GM18502 (cell line): ENCODE results near the gene HEY2.
"Not testable (repeated sequence)": the region's sequence is repeated elsewhere in the genome, so short reads cannot be mapped to it uniquely, and the experiment has no call there.

ENCODE experiments used
- ATAC-seq: cut with Tn5 transposase; IDR thresholded peaks from one replicate; pipeline ENCODE4 v1.9.1; 2021; ENCODE audit warnings: mild to moderate bottlenecking; ENCODE audit not compliant: unreplicated experiment, poor library complexity

HEY2 gene

DNA sequence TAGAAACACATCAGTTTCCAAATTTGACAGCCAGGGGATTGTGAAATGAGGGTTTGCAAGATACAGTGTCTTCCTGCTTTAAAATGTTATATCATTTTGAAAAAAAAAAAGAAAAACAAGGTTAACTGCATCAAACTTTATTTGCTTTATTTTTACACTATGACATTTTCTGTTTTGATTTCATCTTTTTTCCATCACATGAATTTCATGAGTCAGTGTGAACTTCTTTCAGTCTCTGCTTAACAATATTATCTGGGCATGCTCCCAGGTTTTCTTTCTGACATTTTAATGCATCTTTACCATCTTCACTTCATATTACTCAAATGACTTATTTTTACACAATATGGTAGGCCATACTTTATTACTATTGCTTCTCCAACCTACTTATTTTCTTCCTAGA is 43.2 kb downstream of the HEY2 start:
- no peak for ATAC-seq

DNA sequence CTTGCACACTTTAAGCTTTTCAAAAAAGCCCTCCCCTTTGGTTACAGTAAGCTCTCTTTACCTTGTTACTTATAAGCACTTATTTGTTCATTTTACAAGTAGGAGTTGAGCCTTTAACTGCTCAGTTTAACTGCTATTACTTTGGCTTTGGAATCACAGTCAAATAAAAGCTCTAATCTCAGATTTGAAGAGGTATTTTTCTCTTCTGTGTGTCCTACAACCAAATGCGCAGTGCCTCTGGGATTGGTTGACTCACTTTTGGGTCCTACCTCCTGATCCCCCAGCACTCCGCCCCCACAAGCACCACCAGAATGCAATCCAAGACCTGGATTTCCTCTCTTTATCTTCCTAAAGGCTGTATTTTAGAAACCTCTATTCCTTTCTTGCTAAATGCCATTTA is 43.8 kb downstream of the HEY2 start:
- no peak for ATAC-seq

DNA sequence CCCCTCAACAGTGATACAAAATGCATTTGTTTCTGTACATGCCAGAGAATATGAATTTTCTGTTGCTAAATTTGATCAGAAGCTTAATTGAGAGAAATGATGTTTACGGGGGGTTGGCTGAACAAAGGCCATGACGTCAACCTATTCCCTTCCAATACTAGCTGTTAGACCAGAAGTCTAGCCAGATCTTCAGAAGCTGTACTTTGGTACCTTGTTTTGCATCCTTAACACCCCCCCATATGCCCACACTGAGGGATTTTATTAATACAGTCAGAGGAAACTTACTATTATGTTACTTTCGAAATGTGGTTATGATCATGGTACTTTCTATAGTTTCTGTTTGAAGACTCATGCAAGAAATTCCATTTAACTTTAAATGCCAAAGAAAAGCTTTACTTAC is 44.4 kb downstream of the HEY2 start:
- no peak for ATAC-seq

DNA sequence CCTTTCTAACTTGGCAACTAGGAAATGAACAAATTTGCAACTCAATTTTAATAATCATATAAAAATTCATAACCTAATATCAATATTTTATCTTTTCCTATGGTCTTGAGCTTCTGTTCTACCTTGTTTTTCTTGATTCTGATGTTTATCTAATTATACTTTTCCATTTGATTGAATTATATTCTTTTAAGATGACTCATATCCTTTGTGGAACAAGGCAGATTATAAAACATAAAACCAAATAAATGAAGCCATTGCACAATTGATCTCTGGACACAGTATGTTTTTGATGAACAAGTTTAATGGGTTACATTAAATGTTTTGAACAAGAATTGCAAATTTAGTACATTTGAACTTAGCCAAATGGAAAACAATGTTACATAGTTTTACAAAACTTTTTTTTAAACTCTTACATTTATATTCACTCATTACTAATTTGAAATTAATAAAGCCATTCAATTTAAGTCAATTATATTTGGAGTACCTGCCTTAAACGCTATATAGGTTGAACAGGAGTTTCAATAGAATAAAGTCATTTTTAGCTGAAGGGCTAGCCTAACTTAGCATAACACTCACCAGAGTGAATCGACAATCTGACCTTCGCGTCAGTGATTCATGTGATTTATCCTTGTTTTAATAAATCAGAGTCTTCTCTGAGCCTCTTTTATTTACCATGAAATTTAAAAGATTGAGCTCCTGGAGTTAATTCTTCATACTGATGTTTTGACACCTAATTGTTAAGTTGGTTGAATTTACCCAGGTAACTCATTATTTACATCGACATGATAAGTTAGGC is 45.1 kb downstream of the HEY2 start:
- no peak for ATAC-seq

DNA sequence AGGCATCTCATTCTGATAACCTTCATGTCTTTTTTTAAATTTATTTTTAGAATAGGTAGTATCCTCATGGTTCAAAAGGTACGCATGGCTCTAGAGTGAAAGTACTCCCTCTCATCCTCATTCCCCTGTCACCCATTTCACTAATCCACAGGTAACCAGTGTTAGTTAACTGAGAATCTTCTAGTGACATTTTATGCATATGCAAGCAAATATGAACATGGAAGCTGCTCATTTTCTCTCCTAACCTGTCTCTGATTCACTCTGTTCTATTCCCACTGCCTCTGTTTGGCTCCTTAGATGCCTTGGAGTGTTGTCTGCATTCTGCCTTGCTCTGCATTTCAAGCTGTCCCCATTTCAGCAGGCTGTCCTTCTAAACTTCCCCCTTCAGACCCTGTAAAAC is 45.9 kb downstream of the HEY2 start:
- ATAC-seq = no peak

DNA sequence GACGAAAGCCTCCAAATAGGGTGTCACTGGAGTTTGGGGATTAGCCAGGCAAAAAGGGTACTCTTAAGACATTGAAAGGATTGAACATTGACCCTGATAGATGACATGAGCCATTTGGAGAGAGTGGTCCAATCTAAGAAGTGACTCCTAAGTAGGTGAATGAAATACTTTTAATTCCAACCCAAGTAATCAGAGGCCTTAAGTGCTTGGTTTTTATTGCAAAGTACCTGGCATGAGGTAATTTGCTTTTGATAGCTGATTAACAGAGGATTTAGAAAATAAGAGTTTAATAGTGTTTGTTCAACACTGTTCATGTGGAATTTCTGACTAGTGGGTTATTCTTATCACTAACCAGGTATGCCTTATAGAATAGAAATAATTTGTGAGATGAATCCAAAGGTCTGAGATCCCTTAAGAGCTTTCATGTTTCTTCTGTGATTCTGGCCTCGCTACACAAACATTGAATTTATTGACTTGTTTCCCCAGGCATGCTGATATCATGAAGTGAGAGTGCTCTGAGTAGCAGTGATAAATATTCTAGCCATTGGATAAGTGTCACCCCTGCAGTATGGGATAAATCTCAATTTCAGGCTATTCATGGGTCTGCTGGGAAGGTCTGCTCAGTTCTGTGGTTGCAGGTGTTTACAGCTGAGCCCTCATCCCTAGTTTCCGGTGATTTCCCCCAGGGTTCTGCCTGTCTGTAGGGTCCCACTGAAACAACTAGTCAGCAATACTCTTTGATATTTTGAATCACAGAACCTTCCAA is 47.9 kb downstream of the HEY2 start:
- no peak for ATAC-seq

DNA sequence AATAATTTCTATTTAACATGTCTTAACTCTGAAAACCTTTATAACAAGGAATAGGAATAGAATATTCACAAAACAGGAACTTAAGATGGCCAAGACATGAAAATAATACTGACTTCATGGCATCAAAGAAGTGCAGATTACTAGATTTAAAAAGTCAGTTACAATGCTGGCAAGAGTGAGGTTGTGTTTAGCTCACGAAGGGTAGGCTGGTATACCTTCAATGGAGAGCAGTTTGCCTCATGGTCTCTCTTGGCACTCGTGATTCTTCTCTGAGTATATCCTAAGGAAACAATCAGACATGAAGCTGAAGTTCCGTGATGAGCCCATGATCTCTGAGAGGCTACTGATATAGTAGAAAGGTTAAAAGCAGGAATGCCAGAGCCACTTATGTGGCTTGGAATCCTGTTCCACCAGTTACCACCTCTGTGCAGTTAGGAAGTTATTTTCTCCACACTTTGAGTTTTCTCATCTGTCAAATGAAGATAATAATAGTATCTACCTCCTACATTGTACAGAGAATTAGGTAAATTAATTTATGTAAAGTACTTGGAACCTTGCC is 48.5 kb downstream of the HEY2 start:
- no peak for ATAC-seq

DNA sequence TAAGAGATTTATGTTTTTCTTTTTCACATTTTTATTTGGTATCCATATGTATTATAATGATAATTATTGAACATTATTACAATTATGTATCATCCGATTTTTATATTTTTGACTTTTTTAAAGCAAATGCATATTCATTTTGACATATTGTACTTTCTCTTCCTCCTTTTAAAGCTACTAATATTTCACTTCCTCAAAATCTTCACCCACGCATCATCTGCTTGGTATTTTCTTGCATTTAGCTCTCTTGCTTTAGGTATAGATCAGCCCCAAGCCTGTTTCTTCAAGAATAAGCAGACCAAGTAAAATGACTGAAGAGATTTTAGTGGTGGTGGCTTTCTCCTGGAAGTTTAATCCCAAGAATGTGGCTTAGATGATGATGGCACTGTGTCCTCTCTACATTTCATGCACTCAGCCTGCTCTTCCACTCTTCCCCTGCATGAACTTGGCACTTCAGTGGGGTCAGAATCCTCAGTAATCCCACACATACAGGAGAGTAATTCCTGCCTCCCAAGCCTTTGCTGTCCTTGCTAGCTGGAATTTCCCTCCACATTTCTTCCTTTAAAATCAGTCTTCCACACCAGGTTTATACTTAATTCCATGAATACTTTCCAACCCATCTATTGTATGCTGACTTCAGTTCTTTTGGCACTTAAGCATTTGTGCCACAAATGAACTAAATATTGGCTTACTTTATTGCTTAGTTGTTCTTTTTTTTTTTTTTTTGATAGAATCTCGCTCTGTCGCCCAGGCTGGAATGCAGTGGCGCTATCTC is 49.5 kb downstream of the HEY2 start:
- ATAC-seq = peak; percentile 84

DNA sequence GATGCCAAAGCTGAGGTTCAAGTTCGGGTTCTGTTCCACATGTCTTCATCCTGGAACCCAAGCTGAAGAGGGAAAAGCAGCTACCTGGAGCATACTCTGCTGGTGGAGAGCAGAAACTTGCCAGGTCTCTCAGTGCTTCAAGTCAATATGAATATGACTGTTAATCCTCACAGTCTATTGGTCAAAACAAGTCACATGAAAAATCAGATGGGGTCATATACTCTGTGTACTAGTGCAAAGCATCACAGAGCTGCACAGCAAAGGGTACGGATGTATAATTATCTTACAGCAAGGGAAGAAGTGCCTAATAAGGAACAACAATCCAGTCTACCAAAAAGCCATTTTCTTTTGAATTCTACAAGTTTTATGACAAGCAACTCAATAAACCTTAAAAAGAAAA is 53.0 kb downstream of the HEY2 start:
- peak; percentile 28 for ATAC-seq

DNA sequence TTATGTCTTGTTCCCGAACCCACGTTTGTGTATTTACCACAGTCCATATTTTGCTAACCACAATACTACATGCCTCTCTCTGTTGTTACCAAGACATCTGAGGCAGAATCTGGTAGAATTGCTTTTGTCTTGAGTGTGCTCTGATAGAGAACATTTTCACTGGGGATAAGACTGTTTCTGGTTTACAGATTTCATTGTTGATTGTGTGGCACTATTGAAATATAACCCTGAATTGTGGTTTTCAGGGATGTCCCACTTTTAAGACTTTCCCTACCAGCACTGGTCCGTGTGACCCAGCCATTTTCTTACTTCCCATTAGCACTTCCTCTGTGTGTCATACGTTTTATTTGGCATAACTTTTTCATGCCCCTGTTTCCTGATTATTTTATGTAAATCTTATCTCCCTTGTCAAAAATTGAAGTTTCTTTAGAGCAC is 53.5 kb downstream of the HEY2 start:
- peak; percentile 22 for ATAC-seq

DNA sequence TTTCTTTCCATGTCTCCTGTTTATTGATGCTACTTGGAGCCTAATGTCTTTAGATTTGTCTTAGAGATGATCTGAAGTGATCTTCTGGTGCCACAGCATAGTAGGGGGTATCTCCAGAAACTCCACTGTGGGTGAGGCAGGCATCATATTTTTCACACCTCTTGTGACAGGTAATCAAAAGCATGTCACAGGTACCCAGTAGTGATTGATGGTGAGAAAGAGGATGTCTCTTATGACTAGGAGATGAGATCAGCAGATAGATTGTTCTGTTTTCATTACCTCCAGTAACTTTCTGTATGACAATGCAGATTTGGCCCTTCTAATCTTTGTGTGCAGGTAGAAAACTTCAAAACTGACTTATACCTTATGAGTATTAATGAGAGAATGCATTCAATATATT is 54.8 kb downstream of the HEY2 start:
- peak; percentile 64 for ATAC-seq

DNA sequence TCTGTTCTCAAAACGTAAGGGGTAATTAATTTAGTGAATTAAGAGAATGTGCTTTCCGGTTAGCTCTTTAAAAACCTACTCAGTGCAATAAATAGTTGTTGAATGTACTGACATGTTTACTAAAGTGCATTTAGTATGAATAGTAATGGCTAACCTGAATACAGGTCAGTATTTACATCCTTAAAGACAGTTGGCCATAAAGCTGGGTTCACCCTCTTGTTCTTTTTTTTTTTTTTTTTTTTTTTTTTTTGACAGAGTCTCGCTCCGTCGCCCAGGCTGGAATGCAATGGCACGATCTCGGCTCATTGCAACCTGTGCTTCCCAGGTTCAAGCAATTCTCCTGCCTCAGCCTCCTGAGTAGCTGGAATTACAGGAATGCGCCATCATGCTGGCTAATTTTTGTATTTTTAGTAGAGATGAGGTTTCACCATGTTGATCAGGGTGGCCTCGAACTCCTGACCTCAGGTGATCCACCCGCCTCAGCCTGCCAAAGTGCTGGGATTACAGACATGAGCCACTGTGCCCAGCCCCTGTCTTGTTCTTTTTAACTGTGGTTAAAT is 55.5 kb downstream of the HEY2 start:
- ATAC-seq = not testable (repeated sequence)

DNA sequence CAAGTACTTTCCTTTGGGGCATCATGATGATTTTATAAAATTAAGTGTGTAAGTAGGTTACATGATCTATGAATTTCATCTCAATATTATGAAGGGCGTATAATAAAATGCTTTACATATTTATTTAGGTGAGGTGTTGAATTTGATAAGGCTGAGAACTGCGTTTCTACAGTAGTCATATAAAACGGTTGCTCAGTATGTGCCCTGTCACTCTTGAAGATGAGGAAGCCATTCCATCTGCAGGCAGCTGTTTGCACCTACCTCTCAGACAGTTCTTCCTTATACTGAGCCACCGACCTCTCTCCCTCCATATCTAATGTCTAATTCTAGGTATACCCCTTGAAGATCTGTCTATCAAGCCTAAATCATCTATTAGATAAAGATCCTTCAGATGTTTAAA is 57.4 kb downstream of the HEY2 start:
- no peak for ATAC-seq

DNA sequence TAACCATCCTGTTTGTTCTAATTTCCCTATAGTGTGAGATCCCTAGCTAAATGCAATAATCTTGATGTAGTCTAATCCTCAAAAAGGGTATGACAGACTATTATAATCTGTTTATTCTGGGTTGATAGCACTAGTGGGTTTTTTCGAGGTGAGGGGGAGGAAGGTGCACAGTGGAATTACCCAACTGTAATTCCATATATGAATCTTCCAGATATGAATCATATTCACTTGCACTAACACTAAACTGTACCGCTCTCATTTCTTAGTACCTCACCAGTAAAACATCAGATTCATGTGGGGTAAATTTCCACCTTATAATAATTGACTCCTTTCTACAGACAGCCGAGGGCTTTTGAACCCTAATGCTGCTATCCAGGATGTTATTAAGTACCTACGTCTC is 57.9 kb downstream of the HEY2 start:
- peak; percentile 49 for ATAC-seq

DNA sequence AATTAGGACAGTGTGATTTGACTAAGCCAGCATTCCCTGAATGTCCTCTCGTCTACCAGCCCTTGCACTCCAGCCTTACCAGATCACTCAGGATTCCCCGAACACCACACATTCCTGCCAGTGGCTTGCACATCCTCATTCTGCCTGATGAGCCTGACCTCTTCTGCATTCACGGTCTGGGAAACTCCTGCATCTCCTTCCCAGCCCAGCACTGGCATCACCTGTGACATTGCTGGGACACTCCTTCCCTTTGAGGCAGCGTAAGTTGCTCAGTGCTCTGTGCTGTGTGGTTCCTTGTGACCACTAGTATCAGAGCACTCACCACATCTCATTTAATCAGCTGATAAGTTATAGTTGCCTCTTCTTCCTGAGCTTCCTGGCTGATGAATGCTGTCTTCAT is 58.6 kb downstream of the HEY2 start:
- peak; percentile 23 for ATAC-seq

DNA sequence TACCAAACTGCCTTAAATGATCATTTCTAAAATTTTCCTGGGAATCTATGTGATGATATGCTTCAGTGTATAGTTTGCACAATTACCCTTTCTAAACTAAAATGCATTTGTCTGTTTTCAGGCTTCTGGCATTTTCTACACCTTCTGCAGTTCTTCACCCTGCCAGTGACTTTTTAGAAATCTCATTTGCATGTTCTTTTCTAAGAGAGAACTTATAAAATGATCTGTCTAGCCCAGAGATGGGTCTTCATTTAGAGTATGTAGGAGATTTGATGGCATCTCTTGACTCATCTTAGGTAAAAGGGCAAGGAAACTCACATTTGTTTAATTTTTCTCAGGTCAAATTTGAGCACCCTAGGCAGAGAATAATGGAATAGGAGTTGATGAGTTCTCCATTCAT is 59.2 kb downstream of the HEY2 start:
- ATAC-seq = no peak

DNA sequence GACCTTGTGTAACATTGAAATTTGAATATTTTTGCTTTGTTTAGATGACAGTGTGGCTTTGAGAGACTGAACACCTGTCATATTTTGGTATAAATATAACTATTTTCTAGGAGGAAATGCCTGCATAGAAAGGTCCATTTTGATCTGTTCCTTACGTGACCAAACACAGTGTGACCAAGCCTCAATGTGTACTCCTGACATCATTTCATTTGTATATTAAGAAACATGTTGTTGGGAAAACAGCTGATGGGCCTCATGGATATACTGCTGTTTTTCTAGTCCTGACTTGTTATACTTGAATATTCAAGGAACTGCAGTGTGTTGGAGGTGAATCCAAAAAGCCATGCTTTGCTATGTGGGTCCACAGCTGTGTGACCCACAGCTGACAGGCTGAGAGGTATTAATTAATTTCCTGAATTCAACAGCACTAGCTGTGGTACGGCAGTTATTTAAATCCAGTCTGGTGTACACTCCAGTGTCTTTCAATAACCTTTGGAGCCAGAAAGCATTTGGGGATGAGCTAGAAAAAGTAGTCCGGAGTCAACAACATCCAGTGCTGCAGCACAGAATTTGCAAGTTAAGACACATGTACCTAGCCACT is 60.2 kb downstream of the HEY2 start:
- ATAC-seq = no peak

DNA sequence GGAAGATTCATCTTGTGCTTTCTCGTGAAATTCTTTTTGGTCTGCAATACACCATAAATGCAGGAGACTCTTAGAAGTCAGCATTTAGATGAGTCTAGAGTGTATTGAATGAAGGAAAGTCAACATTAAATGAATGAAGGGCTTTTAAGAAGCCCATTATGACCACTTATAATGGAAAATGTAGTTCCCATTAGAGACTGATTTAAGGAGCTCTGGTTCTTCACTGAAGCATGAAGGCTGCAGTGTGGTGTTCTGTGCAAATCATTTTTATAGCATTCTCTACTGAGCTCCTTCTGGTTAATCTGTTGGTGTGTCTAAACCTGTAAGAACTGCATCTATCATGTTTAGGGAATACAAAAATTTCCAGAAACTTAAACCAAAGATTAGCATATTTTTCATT is 61.0 kb downstream of the HEY2 start:
- ATAC-seq = no peak
